Ascending aorta (tissue), 2 donors: ENCODE results near the gene KCNH1. TPM values are rescaled to one million over a fixed set of nuclear protein-coding genes. Genes with fewer than 3 reads are reported as not detected.

Experiments used
- DNase-seq, 2 donors: peaks; one replicate each; pipeline ENCODE4 v3.0.0-alpha.2; 2019; ENCODE audit warnings: low spot score in 2 of 2
- H3K27ac ChIP-seq, 2 donors: fragments of 200-600 bp; sonication (generic); one replicate each; pipeline ENCODE4 v1.5.1; 2016 to 2017; ENCODE audit warnings: mild to moderate bottlenecking in 1 of 2
- H3K27me3 ChIP-seq: fragments of 200-600 bp; sonication (generic); one replicate; pipeline ENCODE4 v1.5.1; 2017
- H3K36me3 ChIP-seq, 2 donors: fragments of 200-600 bp; sonication (generic); one replicate each; pipeline ENCODE4 v1.5.1; 2016
- H3K4me1 ChIP-seq, 2 donors: fragments of 200-600 bp; sonication (generic); one replicate each; pipeline ENCODE4 v1.5.1; 2016 to 2017; ENCODE audit warnings: mild to moderate bottlenecking in 1 of 2
- H3K4me3 ChIP-seq, 2 donors: fragments of 200-600 bp; sonication (generic); one replicate each; pipeline ENCODE4 v1.5.1; 2016 to 2017; ENCODE audit warnings: mild to moderate bottlenecking in 1 of 2
- H3K9me3 ChIP-seq, 2 donors: fragments of 200-600 bp; sonication (generic); one replicate each; pipeline ENCODE4 v1.5.1; 2016
- intact Hi-C: fragments of 100-400 bp; cut with DNase I; formaldehyde crosslinking; loops from one replicate; pipeline ENCODE4 v1.15.1; 2023
- total RNA-seq: library from RNA; depleted of rRNA; stranded (reverse); fragments of >200 nt; gene quantifications from one replicate; pipeline ENCODE4 v1.1.0, GENCODE V29; 2016
- TF ChIP-seq, protein P1 (sequence below), 3 experiments: fragments of 200-600 bp in 2 of 3; fragments of 450-650 bp in 1 of 3; sonication (generic) in 2 of 3; IDR thresholded peaks; one replicate each; pipeline ENCODE4 v1.5.1; 2016 to 2019; ENCODE audit warnings: antibody characterized with exemption in 3 of 3, mild to moderate bottlenecking in 1 of 3, moderate library complexity in 1 of 3

The KCNH1 gene
- total RNA-seq, 1 donor from 2014 or later = not detected

DNA sequence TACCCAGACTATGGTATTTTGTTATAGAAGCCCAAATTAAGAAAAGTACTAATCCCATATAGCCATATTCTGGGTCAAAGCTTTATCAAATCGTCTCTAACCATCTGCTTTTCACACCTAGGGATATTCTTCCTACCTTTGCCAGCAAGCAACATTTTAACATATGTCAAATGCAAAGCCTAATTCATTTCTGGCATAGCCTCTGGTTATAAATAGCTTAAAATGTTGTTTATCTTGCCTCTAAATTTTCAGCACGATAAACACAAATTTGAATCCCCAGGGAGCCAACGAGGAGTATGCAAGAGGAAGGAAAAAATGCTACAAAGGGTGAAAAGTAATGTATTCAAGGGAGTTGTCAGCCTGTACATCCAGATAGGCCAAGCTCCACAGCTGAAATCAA is 357.2 kb downstream of the KCNH1 start:
- Histone ChIP-seq H3K36me3 (no peaks in the 10 kb centered on the region), H3K9me3 (no peaks in the 10 kb centered on the region), H3K27ac (no peak overlapping the region), H3K4me3 (no peak overlapping the region), H3K4me1 (no peaks in the 10 kb centered on the region), H3K27me3 (no peaks in the 10 kb centered on the region)
- DNase-seq = no peak
- intact Hi-C loops = no loop called here
- TF ChIP-seq, protein P1, sequence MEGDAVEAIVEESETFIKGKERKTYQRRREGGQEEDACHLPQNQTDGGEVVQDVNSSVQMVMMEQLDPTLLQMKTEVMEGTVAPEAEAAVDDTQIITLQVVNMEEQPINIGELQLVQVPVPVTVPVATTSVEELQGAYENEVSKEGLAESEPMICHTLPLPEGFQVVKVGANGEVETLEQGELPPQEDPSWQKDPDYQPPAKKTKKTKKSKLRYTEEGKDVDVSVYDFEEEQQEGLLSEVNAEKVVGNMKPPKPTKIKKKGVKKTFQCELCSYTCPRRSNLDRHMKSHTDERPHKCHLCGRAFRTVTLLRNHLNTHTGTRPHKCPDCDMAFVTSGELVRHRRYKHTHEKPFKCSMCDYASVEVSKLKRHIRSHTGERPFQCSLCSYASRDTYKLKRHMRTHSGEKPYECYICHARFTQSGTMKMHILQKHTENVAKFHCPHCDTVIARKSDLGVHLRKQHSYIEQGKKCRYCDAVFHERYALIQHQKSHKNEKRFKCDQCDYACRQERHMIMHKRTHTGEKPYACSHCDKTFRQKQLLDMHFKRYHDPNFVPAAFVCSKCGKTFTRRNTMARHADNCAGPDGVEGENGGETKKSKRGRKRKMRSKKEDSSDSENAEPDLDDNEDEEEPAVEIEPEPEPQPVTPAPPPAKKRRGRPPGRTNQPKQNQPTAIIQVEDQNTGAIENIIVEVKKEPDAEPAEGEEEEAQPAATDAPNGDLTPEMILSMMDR (IDR thresholded peaks at IDR 0.05) = no peak

- no peak for DNase-seq
- Histone ChIP-seq H3K9me3 (no peaks in the 10 kb centered on the region), H3K36me3 (no peaks in the 10 kb centered on the region), H3K4me3 (no peak overlapping the region), H3K4me1 (no peaks in the 10 kb centered on the region), H3K27me3 (no peaks in the 10 kb centered on the region), H3K27ac (no peak overlapping the region)
- intact Hi-C loops = no loop called here
- TF ChIP-seq, protein P1 (IDR thresholded peaks at IDR 0.05) = no peak
Observed at GRCh38 chr1:210775289-210775688, 358.7 kb downstream of the KCNH1 start.

GRCh38 chr1:210773450-210773849 is 360.5 kb downstream of the KCNH1 start:
- Histone ChIP-seq H3K36me3 (no peaks in the 10 kb centered on the region), H3K9me3 (no peaks in the 10 kb centered on the region), H3K27me3 (no peaks in the 10 kb centered on the region), H3K4me3 (no peak overlapping the region), H3K4me1 (no peaks in the 10 kb centered on the region), H3K27ac (no peak overlapping the region)
- intact Hi-C loops = no loop called here
- no peak for DNase-seq
- TF ChIP-seq, protein P1 (IDR thresholded peaks at IDR 0.05) = no peak

- DNase-seq = no peak
Observed at GRCh38 chr1:210771131-210771530, 362.8 kb downstream of the KCNH1 start.

GRCh38 chr1:210770396-210770984 is 363.5 kb downstream of the KCNH1 start:
- Histone ChIP-seq H3K27ac (no peak overlapping the region), H3K36me3 (no peaks in the 10 kb centered on the region), H3K4me3 (no peak overlapping the region), H3K27me3 (no peaks in the 10 kb centered on the region), H3K9me3 (no peaks in the 10 kb centered on the region), H3K4me1 (no peaks in the 10 kb centered on the region)
- no peak for DNase-seq
- TF ChIP-seq, protein P1 (IDR thresholded peaks at IDR 0.05) = no peak
- intact Hi-C loops = no loop called here

More at GRCh38 chr1:210771131-210771530, 362.8 kb downstream of the KCNH1 start:
- H3K27ac ChIP-seq = no peak overlapping the region
- no peaks in the 10 kb centered on the region for H3K9me3 ChIP-seq
- H3K4me3 ChIP-seq = no peak overlapping the region
- intact Hi-C loops = no loop called here
- no peaks in the 10 kb centered on the region for H3K4me1 ChIP-seq
- no peaks in the 10 kb centered on the region for H3K36me3 ChIP-seq
- H3K27me3 ChIP-seq = no peaks in the 10 kb centered on the region
- TF ChIP-seq, protein P1 (IDR thresholded peaks at IDR 0.05) = no peak

DNA sequence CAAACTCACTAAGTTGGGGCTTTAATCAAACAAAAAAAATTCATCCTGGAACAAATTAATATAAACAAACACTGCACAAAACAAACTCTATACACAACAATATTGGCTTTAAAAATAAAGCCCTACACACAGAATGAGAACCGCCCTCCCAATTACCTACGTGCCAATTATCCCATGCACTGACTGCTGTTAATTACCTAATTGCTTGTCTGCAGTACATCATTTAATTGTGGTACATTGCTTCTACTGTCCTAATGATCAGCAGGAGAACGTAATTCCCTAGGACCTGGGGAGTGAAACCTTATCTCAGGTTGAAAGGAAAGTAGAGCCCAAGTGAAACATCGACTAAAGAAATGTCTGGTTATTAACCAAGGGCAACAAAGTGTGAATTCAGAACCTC is 364.5 kb downstream of the KCNH1 start:
- TF ChIP-seq, protein P1 (IDR thresholded peaks at IDR 0.05) = no peak
- no peaks in the 10 kb centered on the region for H3K4me1 ChIP-seq
- H3K9me3 ChIP-seq = no peaks in the 10 kb centered on the region
- no peaks in the 10 kb centered on the region for H3K27me3 ChIP-seq
- H3K27ac ChIP-seq = no peak overlapping the region
- H3K4me3 ChIP-seq = no peak overlapping the region
- no peak for DNase-seq
- intact Hi-C loops = no loop called here
- no peaks in the 10 kb centered on the region for H3K36me3 ChIP-seq
